Measurements from ENCODE around the gene TCERG1L.

- TF ChIP-seq CTCF (IDR thresholded peaks at IDR 0.05) (no peak), POLR2A (IDR thresholded peaks at IDR 0.05) (no peak), EP300 (IDR thresholded peaks at IDR 0.05) (no peak)
These were observed 88.1 kb downstream of the TCERG1L start for GRCh38 chr10:131223422-131223821.

Measured in gastroesophageal sphincter (tissue), 3 donors.